Activated T-cell treated with anti-CD3 and anti-CD28 coated beads, Interleukin-2, amount 50 U/mL, for 24 hours (primary cell): ENCODE measurements around the gene KIF1A.
"Not testable (repeated sequence)": the region's sequence is repeated elsewhere in the genome, so short reads cannot be mapped to it uniquely, and the experiment has no call there.

Experiments
- DNase-seq: peaks from one replicate; pipeline ENCODE4 v3.0.0-alpha.2; 2020
- H3K27ac Mint-ChIP-seq: 2 replicates; pipeline ENCODE4 v1.8.0; 2020; ENCODE audit warnings: mild to moderate bottlenecking, mixed read lengths
- H3K27me3 Mint-ChIP-seq: 2 replicates; pipeline ENCODE4 v1.8.0; 2020; ENCODE audit warnings: mixed read lengths
- H3K36me3 Mint-ChIP-seq: 2 replicates; pipeline ENCODE4 v1.8.0; 2020; ENCODE audit warnings: low read depth, mixed read lengths
- H3K4me1 Mint-ChIP-seq: 2 replicates; pipeline ENCODE4 v1.8.0; 2020; ENCODE audit warnings: low read depth, mixed read lengths
- H3K4me3 Mint-ChIP-seq: 2 replicates; pipeline ENCODE4 v1.8.0; 2020; ENCODE audit warnings: mild to moderate bottlenecking, moderate library complexity, mixed read lengths
- H3K9me3 Mint-ChIP-seq: 2 replicates; pipeline ENCODE4 v1.8.0; 2020; ENCODE audit warnings: mixed read lengths

Gene KIF1A

GRCh38 chr2:240782886-240783818 is 36.9 kb downstream of the KIF1A start:
- no peak for DNase-seq
- Mint-ChIP-seq H3K36me3 (no peaks in the 10 kb centered on the region), H3K9me3 (no peaks in the 10 kb centered on the region), H3K4me1 (no peaks in the 10 kb centered on the region), H3K27me3 (no peaks in the 10 kb centered on the region), H3K27ac (no peak overlapping the region), H3K4me3 (no peak overlapping the region)

DNA sequence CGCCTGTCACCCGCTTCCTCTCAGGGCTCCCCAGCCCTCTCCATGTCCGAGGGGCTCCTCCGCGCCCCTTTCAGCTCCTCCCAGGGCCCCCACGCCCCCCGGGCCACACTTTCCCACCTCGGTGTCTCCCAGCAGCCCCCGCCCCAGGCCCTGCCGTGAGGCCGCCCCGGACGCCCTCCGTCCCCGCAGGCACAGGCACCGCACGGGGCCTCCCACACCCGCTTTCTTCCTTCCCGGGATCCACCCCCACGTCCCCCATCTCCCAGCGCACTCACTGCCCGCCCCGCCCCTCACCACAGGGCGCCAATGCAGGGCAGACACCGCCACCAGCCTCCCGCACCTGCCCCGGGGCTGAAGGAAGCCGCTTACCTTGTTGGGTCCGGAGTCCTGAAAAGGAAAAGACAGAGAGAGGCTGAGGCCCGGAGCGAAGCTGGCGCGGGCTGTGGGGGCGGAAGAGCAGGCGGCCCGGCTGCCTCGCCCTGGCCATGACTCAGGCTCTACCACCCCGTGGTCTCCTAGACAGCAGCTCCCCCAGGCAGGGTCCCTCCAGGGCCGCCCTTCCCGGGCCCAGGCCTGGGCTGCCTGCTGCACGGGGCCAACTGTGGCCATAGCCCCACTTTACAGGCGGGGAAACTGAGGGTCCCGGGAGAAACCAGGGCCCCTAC is 37.7 kb downstream of the KIF1A start:
- H3K27me3 Mint-ChIP-seq: no peaks in the 10 kb centered on the region
- no peaks in the 10 kb centered on the region for H3K9me3 Mint-ChIP-seq
- H3K4me3 Mint-ChIP-seq: no peak overlapping the region
- no peaks in the 10 kb centered on the region for H3K36me3 Mint-ChIP-seq
- H3K4me1 Mint-ChIP-seq: no peaks in the 10 kb centered on the region
- no peak overlapping the region for H3K27ac Mint-ChIP-seq
- DNase-seq: no peak

DNA sequence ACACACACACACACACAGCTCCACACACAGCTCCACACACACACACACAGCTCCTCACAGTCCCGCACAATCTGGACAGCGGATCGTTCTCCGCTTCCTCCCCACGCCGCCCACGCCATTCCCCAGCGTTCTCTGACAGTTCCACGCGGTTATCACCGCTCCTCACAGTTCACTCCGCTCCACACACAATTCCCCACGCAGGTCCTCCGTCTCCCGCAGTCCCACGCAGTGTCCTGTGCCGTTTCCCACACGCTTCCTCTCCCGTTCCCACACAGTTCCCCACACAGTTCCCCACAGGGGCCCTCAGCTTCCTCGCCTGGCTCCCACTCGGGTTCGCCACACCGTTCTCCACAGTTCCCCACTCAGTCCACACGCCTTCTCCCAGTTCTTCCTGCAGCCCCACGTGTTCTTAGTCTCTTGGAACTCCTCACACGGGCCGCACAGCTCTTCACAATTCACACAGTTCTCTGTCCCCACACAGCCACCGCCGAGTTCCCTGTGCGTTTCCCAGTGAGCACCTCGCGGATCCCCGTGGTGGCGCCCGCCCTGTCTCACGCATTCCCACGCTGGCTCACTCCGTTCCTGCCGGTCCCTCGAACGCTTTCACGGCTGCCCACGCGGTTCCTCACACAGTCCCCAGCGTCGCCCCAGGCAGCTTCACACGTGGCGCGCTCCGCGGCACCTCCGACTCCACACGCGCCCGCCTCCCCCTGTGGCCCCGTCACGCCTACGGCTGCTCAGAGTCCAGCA is 38.4 kb downstream of the KIF1A start:
- no peaks in the 10 kb centered on the region for H3K36me3 Mint-ChIP-seq
- no peaks in the 10 kb centered on the region for H3K9me3 Mint-ChIP-seq
- H3K27me3 Mint-ChIP-seq: no peaks in the 10 kb centered on the region
- no peaks in the 10 kb centered on the region for H3K4me1 Mint-ChIP-seq
- no peak for DNase-seq
- H3K4me3 Mint-ChIP-seq: no peak overlapping the region
- H3K27ac Mint-ChIP-seq: no peak overlapping the region

DNA sequence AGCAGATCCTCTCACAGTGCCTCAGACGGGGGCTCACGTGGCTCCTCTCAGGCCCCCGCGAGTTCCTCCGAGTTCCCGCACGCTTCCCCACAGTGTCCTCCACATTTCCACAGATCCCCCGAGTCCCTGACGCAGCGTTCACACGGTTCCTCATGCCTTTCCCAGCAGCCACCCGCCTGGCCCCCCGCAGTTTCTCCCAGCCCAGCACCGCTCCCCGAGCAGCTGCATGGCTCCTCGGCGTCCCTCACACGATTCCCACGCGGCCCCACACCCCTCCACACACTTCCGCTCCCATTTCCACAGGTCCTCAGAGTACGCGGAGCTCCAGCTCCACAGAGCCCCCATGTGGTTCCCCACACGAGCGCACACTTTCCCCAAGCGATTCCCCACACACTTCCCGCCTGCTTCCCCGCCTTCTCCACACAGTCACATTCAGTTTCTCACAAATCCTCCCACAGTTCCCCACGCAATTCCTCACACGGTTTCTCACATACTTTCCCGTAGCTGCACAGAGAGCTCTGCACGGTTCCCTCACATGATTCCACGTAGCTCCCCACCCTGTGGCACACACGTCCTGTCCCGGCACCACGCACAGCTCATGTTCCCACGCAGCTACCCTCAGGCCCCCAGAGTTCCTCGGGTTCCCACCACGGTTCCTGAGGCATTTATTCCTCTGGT is 39.9 kb downstream of the KIF1A start:
- DNase-seq: no peak
- H3K27me3 Mint-ChIP-seq: no peaks in the 10 kb centered on the region
- H3K9me3 Mint-ChIP-seq: no peaks in the 10 kb centered on the region
- H3K4me3 Mint-ChIP-seq: no peak overlapping the region
- no peaks in the 10 kb centered on the region for H3K36me3 Mint-ChIP-seq
- no peaks in the 10 kb centered on the region for H3K4me1 Mint-ChIP-seq
- H3K27ac Mint-ChIP-seq: no peak overlapping the region

- H3K4me3 Mint-ChIP-seq, H3K9me3 Mint-ChIP-seq, DNase-seq, H3K4me1 Mint-ChIP-seq, H3K27me3 Mint-ChIP-seq, H3K36me3 Mint-ChIP-seq, H3K27ac Mint-ChIP-seq: not testable (repeated sequence)
Measured at GRCh38 chr2:240779250-240779832, 40.7 kb downstream of the KIF1A start.

DNA sequence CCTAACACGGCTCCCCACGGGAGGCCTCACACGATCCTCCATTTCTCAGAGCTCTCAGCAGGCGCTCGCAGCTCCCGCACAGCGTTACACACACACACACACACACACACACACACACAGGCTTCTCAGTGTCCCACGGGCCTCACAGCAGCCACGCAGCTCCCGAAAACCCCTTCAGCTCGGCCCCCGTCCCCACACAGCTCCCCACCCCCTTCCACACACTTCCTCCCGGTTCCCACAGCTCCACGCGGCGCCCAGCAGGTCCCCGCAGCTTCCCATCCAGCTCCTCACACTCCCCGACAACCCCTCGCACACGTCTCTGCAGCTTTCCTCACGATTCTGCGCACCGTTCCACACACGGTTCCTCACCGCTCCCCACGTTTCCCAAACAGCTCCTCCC is 41.6 kb downstream of the KIF1A start:
- Mint-ChIP-seq H3K4me3 (no peak overlapping the region), H3K9me3 (no peaks in the 10 kb centered on the region), H3K27ac (no peak overlapping the region), H3K27me3 (no peaks in the 10 kb centered on the region), H3K4me1 (no peaks in the 10 kb centered on the region), H3K36me3 (no peaks in the 10 kb centered on the region)
- DNase-seq: no peak

GRCh38 chr2:240777456-240778212 is 42.4 kb downstream of the KIF1A start:
- Mint-ChIP-seq H3K27ac (no peak overlapping the region), H3K9me3 (no peaks in the 10 kb centered on the region), H3K27me3 (no peaks in the 10 kb centered on the region), H3K4me3 (no peak overlapping the region), H3K36me3 (no peaks in the 10 kb centered on the region), H3K4me1 (no peaks in the 10 kb centered on the region)
- DNase-seq: no peak

- Mint-ChIP-seq H3K36me3 (no peaks in the 10 kb centered on the region), H3K27ac (no peak overlapping the region), H3K4me1 (no peaks in the 10 kb centered on the region), H3K27me3 (no peaks in the 10 kb centered on the region), H3K4me3 (no peak overlapping the region), H3K9me3 (no peaks in the 10 kb centered on the region)
- DNase-seq: no peak
Measured at GRCh38 chr2:240775905-240776304, 44.1 kb downstream of the KIF1A start.

- no peaks in the 10 kb centered on the region for H3K4me1 Mint-ChIP-seq
- H3K27me3 Mint-ChIP-seq: no peaks in the 10 kb centered on the region
- H3K4me3 Mint-ChIP-seq: no peak overlapping the region
- no peak for DNase-seq
- no peak overlapping the region for H3K27ac Mint-ChIP-seq
- H3K9me3 Mint-ChIP-seq: no peaks in the 10 kb centered on the region
- no peaks in the 10 kb centered on the region for H3K36me3 Mint-ChIP-seq
Measured at GRCh38 chr2:240774856-240775255, 45.2 kb downstream of the KIF1A start.

GRCh38 chr2:240769096-240769495 is 50.9 kb downstream of the KIF1A start:
- H3K27me3 Mint-ChIP-seq: no peaks in the 10 kb centered on the region
- H3K9me3 Mint-ChIP-seq: no peaks in the 10 kb centered on the region
- H3K4me3 Mint-ChIP-seq: no peak overlapping the region
- no peaks in the 10 kb centered on the region for H3K4me1 Mint-ChIP-seq
- no peak overlapping the region for H3K27ac Mint-ChIP-seq
- DNase-seq: no peak
- no peaks in the 10 kb centered on the region for H3K36me3 Mint-ChIP-seq

- DNase-seq: no peak
- Mint-ChIP-seq H3K9me3 (no peaks in the 10 kb centered on the region), H3K27me3 (no peaks in the 10 kb centered on the region), H3K36me3 (no peaks in the 10 kb centered on the region), H3K27ac (no peak overlapping the region), H3K4me1 (no peaks in the 10 kb centered on the region), H3K4me3 (no peak overlapping the region)
Measured at GRCh38 chr2:240768216-240768615, 51.8 kb downstream of the KIF1A start.

DNA sequence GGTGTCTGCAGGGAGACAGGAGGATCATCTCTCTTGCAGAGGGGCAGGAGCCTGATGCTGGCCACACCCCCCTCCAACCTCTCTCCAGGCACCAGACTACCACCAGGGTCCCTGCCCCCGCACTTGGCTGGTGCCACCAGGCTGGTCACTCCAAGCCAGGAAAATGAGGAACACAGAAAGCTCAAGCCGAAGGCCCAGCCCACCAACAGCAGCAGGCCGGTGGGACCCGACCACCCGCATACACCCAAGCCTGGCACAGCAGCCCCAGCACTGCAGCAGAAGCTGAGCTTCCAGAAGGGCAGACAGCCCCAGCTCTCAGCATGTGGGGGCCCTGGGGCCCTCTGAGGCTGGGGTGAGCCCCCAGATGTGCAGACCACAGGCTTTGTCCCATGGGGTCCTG is 52.7 kb downstream of the KIF1A start:
- Mint-ChIP-seq H3K27ac (no peak overlapping the region), H3K4me1 (no peaks in the 10 kb centered on the region), H3K27me3 (no peaks in the 10 kb centered on the region), H3K9me3 (no peaks in the 10 kb centered on the region), H3K4me3 (no peak overlapping the region), H3K36me3 (no peaks in the 10 kb centered on the region)
- no peak for DNase-seq

DNA sequence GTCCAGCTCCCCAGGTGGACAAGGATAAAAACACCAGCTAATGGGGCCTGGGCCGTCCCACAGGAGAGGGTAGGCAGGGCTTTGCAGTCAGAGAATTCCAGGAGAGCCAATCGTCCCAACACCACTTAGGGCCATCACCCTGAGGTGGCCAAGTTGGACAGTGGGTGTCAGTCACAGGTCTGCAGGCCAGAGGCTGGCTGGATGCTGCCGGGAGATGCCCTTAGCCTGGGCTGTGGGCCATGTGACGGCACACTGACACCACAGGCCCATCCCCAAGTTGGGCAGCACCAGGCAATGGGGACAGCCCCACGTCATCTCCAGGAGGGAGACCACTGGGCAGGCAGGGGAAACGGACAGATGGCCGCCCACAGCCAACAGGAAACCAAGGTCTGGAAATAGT is 53.9 kb downstream of the KIF1A start:
- H3K27ac Mint-ChIP-seq: no peak overlapping the region
- H3K4me3 Mint-ChIP-seq: no peak overlapping the region
- no peaks in the 10 kb centered on the region for H3K4me1 Mint-ChIP-seq
- no peaks in the 10 kb centered on the region for H3K27me3 Mint-ChIP-seq
- no peaks in the 10 kb centered on the region for H3K9me3 Mint-ChIP-seq
- no peaks in the 10 kb centered on the region for H3K36me3 Mint-ChIP-seq
- DNase-seq: no peak
